ENCODE results near the gene QRICH2. TPM values are rescaled to one million over a fixed set of nuclear protein-coding genes. Genes with fewer than 3 reads are reported as not detected.

QRICH2 gene
- total RNA-seq, 2 experiments from 2014 or later = 1.8 to 2.1 TPM

GRCh38 chr17:76281573-76282371 is 26.3 kb downstream of the QRICH2 start:
- H3K4me3 Mint-ChIP-seq = no peak overlapping the region

GRCh38 chr17:76280650-76281049 is 27.4 kb downstream of the QRICH2 start:
- Mint-ChIP-seq H3K36me3 (ENCODE audit: low read depth) (no peaks in the 10 kb centered on the region), H3K27me3 (no peaks in the 10 kb centered on the region), H3K4me3 (no peak overlapping the region), H3K4me1 (ENCODE audit: low read depth) (peaks cover 4% of the 10 kb centered on the region), H3K27ac (no peak overlapping the region), H3K9me3 (no peaks in the 10 kb centered on the region)
- no peak overlapping the region for H3K27ac ChIP-seq (ENCODE audit: low read depth in 1 of 2, low read length in 2 of 2)
- H3K36me3 ChIP-seq (ENCODE audit: insufficient read depth, low read length) = no peaks in the 10 kb centered on the region
- H3K9me3 ChIP-seq (ENCODE audit: control insufficient read depth in 1 of 2, insufficient read depth in 1 of 2, low read length in 2 of 2) = no peaks in the 10 kb centered on the region
- H3K27me3 ChIP-seq (ENCODE audit: control insufficient read depth in 1 of 2, insufficient read depth in 2 of 2, low read length in 2 of 2) = no peaks in the 10 kb centered on the region
- DNase-seq (no peak), ATAC-seq (ENCODE audit: poor library complexity) (no peak)
- ChIA-PET CTCF (interaction anchor here (1.7 to 5.2 kb wide), 2 partner anchors 19 to 158 kb away, joined by 8 to 130 read pairs; no protein-coding TSS in a partner anchor), POLR2A (interaction anchor here (0.7 to 2.2 kb wide), 6 partner anchors 10 to 160 kb away, joined by 3 to 13 read pairs (median 6); partner anchors contain the start of gene FOXJ1)
- peaks cover 18% of the 10 kb centered on the region for H3K4me1 ChIP-seq (ENCODE audit: insufficient read depth, low read length)
- no peak for TF ChIP-seq CTCF (IDR thresholded peaks at IDR 0.05)
- intact Hi-C loops (cut with DNase I, micrococcal nuclease) = no loop called here
- H3K4me3 ChIP-seq (ENCODE audit: low read length) = no peak overlapping the region

More at GRCh38 chr17:76281573-76282371, 26.3 kb downstream of the QRICH2 start:
- no peak for ATAC-seq (ENCODE audit: poor library complexity)
- H3K27ac Mint-ChIP-seq = no peak overlapping the region
- ChIA-PET CTCF (interaction anchor here (5.2 kb wide), 1 partner anchor 159 kb away, joined by 130 read pairs; no protein-coding TSS in a partner anchor), POLR2A (interaction anchor here (1.1 kb wide), 2 partner anchors 13 to 157 kb away, joined by 3 to 4 read pairs; no protein-coding TSS in a partner anchor)
- H3K4me1 Mint-ChIP-seq (ENCODE audit: low read depth) = peaks cover 4% of the 10 kb centered on the region
- no peaks in the 10 kb centered on the region for H3K36me3 ChIP-seq (ENCODE audit: insufficient read depth, low read length)
- no peak overlapping the region for H3K27ac ChIP-seq (ENCODE audit: low read depth in 1 of 2, low read length in 2 of 2)
- H3K4me3 ChIP-seq (ENCODE audit: low read length) = no peak overlapping the region
- no peaks in the 10 kb centered on the region for H3K9me3 ChIP-seq (ENCODE audit: control insufficient read depth in 1 of 2, insufficient read depth in 1 of 2, low read length in 2 of 2)
- intact Hi-C loops (cut with DNase I, micrococcal nuclease) = no loop called here
- H3K36me3 Mint-ChIP-seq (ENCODE audit: low read depth) = no peaks in the 10 kb centered on the region
- peaks cover 12% of the 10 kb centered on the region for H3K4me1 ChIP-seq (ENCODE audit: insufficient read depth, low read length)
- H3K27me3 Mint-ChIP-seq = no peaks in the 10 kb centered on the region
- TF ChIP-seq CTCF (IDR thresholded peaks at IDR 0.05) = no peak
- DNase-seq = no peak
- no peaks in the 10 kb centered on the region for H3K27me3 ChIP-seq (ENCODE audit: control insufficient read depth in 1 of 2, insufficient read depth in 2 of 2, low read length in 2 of 2)
- H3K9me3 Mint-ChIP-seq = no peaks in the 10 kb centered on the region

GRCh38 chr17:76279742-76280287 is 28.3 kb downstream of the QRICH2 start:
- Mint-ChIP-seq H3K27me3 (no peaks in the 10 kb centered on the region), H3K36me3 (ENCODE audit: low read depth) (no peaks in the 10 kb centered on the region), H3K27ac (no peak overlapping the region), H3K9me3 (no peaks in the 10 kb centered on the region), H3K4me1 (ENCODE audit: low read depth) (peaks cover 6% of the 10 kb centered on the region), H3K4me3 (no peak overlapping the region)
- no peak overlapping the region for H3K27ac ChIP-seq (ENCODE audit: low read depth in 1 of 2, low read length in 2 of 2)
- DNase-seq = no peak
- peaks cover 24% of the 10 kb centered on the region for H3K4me1 ChIP-seq (ENCODE audit: insufficient read depth, low read length)
- TF ChIP-seq CTCF (IDR thresholded peaks at IDR 0.05) = peak; percentile 48
- H3K27me3 ChIP-seq (ENCODE audit: control insufficient read depth in 1 of 2, insufficient read depth in 2 of 2, low read length in 2 of 2) = no peaks in the 10 kb centered on the region
- no peak for ATAC-seq (ENCODE audit: poor library complexity)
- no peak overlapping the region for H3K4me3 ChIP-seq (ENCODE audit: low read length)
- H3K36me3 ChIP-seq (ENCODE audit: insufficient read depth, low read length) = no peaks in the 10 kb centered on the region
- POLR2A ChIA-PET = interaction anchor here (0.6 to 2.2 kb wide), 16 partner anchors 9 to 266 kb away, joined by 3 to 13 read pairs (median 3); partner anchors contain the start of genes EXOC7 and FOXJ1
- no peaks in the 10 kb centered on the region for H3K9me3 ChIP-seq (ENCODE audit: control insufficient read depth in 1 of 2, insufficient read depth in 1 of 2, low read length in 2 of 2)
- CTCF ChIA-PET = interaction anchor here (0.6 to 5.2 kb wide), 54 partner anchors 9 to 384 kb away, joined by 3 to 130 read pairs (median 4); partner anchors contain the start of genes FOXJ1 and UBALD2
- intact Hi-C loops (cut with DNase I, micrococcal nuclease) = loop anchor here (1.0 to 5.0 kb wide), 4 partner anchors 98 to 373 kb away; no protein-coding TSS in a partner anchor
